Fibroblast of the conjunctiva (primary cell): ENCODE data around the gene ELMOD3.
"Not testable (repeated sequence)": the region's sequence is repeated elsewhere in the genome, so short reads cannot be mapped to it uniquely, and the experiment has no call there.

Experiments
- DNase-seq: peaks from one replicate; pipeline ENCODE4 v3.0.0-alpha.2; 2010; ENCODE audit warnings: low read depth

ELMOD3 gene

GRCh38 chr2:85376291-85377065 lies 21.9 kb downstream of the ELMOD3 start:
- DNase-seq, result no peak

GRCh38 chr2:85377083-85377482 lies 22.5 kb downstream of the ELMOD3 start:
- no peak for DNase-seq

DNA sequence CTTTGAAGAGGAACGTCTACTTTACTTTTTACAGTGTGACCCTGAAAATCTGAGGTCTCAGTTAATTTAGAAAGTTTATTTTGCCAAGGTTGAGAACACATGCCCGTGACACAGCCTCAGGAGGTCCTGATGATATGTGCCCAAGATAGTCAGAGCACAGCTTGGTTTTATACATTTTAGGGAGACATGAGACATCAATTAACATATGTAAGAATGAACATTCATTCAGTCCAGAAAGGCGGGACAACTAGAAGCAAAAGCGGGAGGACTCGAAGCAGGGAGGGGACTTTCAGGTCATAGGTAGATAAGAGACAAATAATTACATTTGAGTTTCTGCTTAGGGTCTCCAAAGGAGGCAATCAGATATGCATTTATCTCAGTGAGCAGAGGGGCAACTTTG lies 23.7 kb downstream of the ELMOD3 start:
- DNase-seq, result no peak

GRCh38 chr2:85380048-85380447 lies 25.5 kb downstream of the ELMOD3 start:
- no peak for DNase-seq

- not testable (repeated sequence) for DNase-seq
Observed at GRCh38 chr2:85383151-85383550, 28.6 kb downstream of the ELMOD3 start.

GRCh38 chr2:85383850-85384249 lies 29.3 kb downstream of the ELMOD3 start:
- no peak for DNase-seq

DNA sequence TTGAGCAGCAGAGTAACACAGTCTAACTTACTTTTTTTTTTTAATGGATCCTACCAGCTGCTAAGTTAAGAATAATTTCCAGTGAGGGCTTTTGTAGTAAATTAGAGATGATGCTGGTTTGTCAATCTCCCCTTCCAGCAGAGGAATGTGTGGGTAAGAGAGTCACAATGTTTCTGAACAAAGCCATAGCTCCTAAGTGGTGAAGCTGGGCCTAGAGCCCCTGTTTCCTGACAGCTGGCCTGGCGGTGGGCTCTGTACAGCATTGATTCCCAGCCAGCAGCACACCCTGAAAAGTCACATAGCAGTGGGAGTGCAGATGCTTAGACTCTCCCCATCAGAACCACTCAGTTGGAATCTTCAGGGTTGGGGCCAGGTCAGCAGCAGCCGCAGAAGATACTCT lies 31.2 kb downstream of the ELMOD3 start:
- DNase-seq, result no peak

DNA sequence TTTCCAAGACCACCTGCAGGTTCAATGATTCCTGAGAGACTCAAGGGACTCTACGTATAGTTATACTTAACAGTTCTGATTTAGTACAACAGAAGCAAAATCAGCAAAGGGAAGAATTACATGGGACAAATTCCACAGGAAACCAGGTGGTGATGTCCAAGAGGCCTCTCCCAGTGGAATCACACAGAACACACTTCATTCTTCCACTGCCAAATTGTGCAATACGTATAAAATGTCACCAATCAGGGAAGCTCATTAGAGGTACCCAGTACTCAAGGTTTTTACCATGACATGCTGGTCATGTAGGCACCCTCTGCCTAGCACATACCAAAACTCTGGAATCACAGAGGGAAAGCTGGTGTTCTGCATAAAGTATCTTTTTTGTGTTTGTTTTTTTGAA lies 33.2 kb downstream of the ELMOD3 start:
- no peak for DNase-seq

GRCh38 chr2:85388878-85389538 lies 34.4 kb downstream of the ELMOD3 start:
- no peak for DNase-seq

DNA sequence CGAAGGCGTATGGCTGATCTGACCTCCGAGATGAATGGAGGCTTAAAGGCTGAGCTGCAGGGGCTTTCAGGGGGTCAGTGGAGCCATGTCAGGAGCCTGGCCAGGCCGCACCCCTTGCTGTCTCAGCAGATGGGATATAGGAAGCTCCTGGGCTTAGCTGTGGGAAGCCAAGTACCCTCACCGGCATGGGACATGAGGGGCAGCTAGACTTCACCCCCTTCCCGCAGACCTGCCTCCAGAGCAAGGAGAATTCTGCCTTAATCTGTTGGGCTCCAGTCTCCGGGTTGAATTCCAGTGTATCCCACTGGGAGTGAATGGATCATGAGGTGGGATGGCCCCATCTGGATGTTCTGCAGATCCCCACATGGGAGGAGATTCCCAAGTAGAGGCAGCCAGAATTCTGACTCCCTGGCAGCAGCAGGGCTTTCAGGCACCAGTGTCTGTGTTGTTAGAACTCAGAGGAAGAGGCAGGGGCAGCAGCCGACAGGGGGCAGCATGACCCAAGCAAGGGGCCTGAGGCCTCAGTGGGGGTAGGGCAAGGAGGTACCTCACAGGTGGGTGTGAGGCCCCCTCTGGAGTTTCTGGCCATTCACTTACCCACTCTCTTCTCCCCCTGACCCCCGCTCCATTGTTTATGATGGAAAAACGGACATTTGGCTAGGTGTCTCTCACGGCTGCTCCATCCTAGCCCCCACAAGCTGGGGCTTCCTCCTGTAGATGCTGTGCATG lies 36.5 kb downstream of the ELMOD3 start:
- DNase-seq, result no peak

DNA sequence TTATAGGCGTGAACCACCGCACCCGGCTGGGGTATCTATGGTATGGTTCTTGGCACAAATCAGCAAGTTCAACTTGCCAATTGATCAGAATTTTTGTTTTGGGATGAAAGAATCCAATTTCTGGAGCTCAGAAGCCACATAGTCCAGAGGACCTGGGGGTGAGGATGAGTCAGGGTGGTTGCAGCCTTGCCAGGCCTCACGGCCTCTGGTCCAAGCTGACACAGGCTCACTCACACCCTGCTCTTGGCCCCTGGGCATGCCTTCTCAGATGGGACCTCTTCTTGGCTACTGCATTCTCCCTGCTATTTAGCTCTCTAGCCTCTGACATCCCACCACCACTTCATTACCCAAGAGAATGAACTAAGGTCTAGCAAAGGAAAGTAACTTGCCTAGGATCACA lies 39.3 kb downstream of the ELMOD3 start:
- no peak for DNase-seq

- no peak for DNase-seq
Observed at GRCh38 chr2:85394261-85394681, 39.7 kb downstream of the ELMOD3 start.

GRCh38 chr2:85394976-85395375 lies 40.4 kb downstream of the ELMOD3 start:
- no peak for DNase-seq

DNA sequence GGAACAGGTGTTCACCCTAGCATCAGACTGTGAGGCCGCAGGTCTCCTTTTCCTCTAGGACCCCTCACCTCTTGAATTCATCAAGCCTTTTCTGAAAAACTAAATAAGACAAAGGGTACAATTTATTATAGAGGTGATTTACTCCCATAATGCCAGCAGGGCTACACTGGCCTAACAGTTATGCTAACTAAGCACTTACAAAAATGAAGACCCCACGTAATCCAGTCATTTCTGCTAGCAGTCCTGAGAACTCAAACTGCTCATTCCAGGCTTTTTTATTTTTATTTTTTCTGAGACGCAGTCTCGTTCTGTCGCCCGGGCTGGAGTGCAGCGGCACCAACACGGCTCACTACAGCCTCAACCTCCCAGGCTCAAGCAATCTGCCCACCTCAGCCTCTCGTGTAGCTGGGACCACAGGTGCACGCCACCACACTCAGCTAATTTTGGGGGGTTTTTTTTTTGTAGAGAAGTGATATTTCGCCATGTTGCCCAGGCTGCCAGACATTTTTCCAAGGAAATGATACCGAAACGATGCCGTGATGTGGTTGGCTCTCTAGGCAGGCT lies 41.4 kb downstream of the ELMOD3 start:
- DNase-seq, result no peak

GRCh38 chr2:85396531-85397470 lies 42.2 kb downstream of the ELMOD3 start:
- DNase-seq, result no peak

- no peak for DNase-seq
Observed at GRCh38 chr2:85397925-85398331, 43.4 kb downstream of the ELMOD3 start.

DNA sequence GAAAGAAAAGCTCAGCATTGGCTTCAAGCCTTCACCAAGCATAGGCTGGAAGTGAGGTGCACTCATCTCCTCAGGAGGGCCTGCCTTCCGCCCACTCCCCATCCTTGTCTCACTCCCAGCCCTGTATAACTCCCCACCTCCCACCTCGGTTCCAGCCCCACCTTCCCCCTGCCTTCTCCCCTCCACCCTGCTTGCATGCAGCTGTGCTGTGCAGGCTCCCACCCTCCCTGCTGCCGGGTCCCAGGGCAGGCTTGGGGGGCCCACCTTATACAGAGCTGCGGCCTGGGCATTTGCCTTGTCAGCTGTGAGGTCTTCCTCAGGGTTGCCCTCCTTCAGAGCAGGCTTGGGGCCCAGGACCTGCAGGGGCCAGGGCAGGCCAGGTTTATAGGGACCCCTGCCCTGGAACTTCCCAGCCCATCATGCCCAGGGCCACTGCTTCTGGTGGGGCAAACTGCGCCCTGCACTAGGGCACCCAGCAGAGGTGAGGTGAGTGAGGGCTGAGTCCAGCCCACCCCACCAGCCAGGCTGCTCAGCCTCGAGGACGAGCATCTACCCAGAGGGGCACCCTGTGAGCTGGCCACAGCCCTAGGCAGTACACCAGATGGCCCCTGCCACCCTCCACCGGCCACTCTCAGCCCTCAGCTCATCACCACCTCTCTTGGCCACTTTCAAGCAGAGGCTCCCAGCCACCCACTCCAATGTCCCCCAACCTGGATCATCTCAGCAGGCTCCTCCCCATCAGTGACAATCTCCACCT lies 44.0 kb downstream of the ELMOD3 start:
- DNase-seq, result no peak

- DNase-seq, result no peak
Observed at GRCh38 chr2:85399183-85399455, 44.5 kb downstream of the ELMOD3 start.

- no peak for DNase-seq
Observed at GRCh38 chr2:85400023-85400422, 45.5 kb downstream of the ELMOD3 start.

DNA sequence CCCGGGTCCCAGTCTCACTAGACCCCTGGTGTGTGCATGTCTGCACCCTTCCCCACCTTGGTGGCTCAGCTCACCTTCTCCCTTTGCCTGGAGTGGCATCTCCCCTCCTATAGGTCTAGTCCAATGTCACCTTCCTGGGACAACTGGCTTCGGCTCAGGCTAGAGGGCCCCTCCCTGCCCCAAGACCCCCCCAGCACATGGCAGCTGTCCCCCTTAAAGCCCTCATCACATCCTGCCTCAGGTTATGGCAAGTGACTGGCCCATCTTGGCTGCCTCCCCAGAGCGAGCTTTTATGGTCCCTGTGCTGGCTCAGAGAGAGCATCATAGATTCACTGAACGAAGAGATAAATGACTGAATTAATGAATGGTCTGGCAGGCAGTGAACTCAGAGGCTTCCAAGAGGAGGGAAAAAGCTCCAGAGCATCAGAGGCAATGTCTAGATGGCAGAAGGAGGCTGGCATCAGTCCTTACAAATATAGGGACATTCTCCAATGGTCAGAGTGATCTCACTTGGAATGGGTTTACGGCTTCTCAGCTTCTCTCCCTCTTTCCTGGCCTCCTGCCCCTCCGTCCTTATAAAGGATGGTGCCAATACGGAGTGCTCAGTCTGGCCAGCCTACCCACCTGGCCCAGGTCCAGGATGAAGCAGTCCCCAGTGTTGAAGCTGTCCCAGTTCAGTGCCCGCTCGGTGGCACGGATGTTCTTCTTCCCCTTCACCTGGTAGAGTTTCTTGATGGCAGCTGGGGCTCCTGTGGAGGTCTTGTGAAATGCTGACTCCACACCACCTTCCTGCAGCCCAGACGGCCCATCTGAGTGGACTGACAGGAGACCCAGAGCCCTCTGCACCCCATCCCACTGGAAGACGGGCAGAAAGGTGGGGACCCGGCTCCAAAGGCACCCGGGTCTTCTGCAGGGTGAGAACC lies 46.2 kb downstream of the ELMOD3 start:
- no peak for DNase-seq
